GM12873 (cell line): ENCODE results near the gene SPPL2A.

Source experiments
- TF ChIP-seq, protein P1 (sequence below): IDR thresholded peaks from 2 replicates; pipeline ENCODE4 v1.5.1; 2012; ENCODE audit warnings: low read depth, mild to moderate bottlenecking, moderate library complexity, low read length, control low read depth; ENCODE audit not compliant: insufficient read depth; ENCODE audit errors: missing control alignments

SPPL2A gene

GRCh38 chr15:50765195-50765967, at the start of gene SPPL2A:
Gene SPPL2A, minus strand, starts transcription at chr15:50765706. Its CDS starts 173 bp downstream, at chr15:50765533.
- TF ChIP-seq, protein P1, sequence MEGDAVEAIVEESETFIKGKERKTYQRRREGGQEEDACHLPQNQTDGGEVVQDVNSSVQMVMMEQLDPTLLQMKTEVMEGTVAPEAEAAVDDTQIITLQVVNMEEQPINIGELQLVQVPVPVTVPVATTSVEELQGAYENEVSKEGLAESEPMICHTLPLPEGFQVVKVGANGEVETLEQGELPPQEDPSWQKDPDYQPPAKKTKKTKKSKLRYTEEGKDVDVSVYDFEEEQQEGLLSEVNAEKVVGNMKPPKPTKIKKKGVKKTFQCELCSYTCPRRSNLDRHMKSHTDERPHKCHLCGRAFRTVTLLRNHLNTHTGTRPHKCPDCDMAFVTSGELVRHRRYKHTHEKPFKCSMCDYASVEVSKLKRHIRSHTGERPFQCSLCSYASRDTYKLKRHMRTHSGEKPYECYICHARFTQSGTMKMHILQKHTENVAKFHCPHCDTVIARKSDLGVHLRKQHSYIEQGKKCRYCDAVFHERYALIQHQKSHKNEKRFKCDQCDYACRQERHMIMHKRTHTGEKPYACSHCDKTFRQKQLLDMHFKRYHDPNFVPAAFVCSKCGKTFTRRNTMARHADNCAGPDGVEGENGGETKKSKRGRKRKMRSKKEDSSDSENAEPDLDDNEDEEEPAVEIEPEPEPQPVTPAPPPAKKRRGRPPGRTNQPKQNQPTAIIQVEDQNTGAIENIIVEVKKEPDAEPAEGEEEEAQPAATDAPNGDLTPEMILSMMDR: no peak

- TF ChIP-seq, protein P1: no peak
Measured at GRCh38 chr15:50814634-50815033, 49.1 kb upstream of the SPPL2A start.

DNA sequence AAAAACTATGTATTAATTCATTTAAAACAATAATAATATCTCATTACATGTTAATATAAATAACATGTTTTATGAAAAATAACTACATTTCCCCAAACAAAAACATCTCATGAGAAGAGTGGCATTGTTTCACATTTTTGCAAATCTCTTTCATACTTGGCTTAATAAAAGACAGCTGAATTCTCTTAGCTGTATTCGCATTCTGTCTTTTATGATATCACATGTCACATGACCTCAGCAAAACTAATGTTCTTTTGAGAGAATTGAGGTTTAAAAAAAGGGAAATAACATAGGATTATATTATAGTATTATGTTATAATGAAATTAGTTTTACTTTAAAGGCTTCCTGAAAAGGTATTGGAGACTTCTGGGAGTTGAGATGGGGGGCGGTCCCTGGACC, 48.4 kb upstream of the SPPL2A start:
- TF ChIP-seq, protein P1: no peak

DNA sequence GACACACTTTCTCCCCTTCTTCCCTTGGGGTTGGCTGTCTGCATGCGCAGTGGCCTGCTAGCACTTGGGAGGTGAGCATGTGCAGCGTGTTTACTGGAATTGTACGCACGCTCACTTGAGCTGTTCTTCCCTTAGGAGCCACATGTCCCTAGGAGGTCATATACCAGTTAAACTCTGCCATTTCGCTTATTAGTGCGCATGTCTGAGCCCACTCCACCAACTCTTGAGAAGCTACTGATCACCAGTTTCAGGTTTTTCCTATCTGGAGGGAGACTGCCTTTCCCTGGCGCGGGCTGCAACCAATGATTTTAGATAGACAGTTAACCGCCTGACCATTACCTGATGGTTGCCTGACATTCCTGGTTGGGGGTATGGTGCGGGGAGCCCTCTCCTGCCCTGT, 47.6 kb upstream of the SPPL2A start:
- TF ChIP-seq, protein P1: no peak

- TF ChIP-seq, protein P1: no peak
Measured at GRCh38 chr15:50810128-50810527, 44.6 kb upstream of the SPPL2A start.

- TF ChIP-seq, protein P1: no peak
Measured at GRCh38 chr15:50808728-50809127, 43.2 kb upstream of the SPPL2A start.

DNA sequence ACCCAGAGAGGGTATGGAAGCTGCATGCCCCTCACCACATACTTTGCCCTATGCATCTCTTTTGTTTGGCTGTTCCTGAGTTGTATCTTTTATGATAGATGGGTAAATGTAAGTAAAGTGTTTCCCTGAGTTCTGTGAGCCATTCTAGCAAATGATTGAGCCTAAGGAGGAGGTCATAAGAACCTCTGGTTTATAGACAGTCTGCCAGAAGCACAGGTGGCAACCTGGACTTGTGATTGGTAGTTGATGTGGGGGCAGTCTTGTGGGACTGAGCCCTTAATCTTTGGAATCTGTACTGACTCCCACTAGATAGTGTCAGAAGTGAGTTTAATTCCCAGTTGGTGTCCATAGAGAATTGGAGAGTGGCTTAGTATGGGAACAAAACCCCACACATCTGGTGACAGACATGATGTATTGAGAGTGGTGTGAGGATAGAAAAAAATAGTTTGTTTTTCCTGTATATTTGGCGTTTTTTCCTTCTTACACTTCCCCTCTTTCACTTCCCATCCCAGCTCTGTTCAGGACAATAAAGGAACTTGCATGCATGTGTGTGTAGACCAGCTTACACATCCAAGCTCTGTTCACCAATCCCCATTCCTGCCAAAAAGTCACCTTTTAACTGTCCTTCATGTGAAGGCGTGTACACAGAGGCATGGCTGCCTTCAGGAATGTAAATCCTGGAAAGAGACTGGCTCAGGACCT, 38.1 kb upstream of the SPPL2A start:
- TF ChIP-seq, protein P1: no peak
